Panc1 (cell line): ENCODE measurements around the gene GPHN. TPM values are rescaled to one million over a fixed set of nuclear protein-coding genes. Genes with fewer than 3 reads are reported as not detected.

ENCODE experiments used
- ATAC-seq: fragments of 200-7000 bp; cut with Tn5 transposase; 2 replicates; pipeline ENCODE4 v1.9.1; 2020; ENCODE audit warnings: mild to moderate bottlenecking, moderate library complexity
- BruUV-seq: library from RNA; stranded (reverse); fragments of 400-500 nt; replicated peaks from 2 replicates; lab custom pipeline; 2021; lab: Mats Ljungman, UMichigan
- CTCF ChIA-PET: fragments of 300-600 bp; sonication (Branson Sonifier 250); formaldehyde crosslinking; loops from one replicate; lab custom pipeline; 2022; ENCODE audit warnings: antibody characterized with exemption; lab: Charles Lee
- POLR2A ChIA-PET: fragments of 300-600 bp; sonication (Branson Sonifier 250); formaldehyde crosslinking; loops from one replicate; lab custom pipeline; 2022; ENCODE audit warnings: antibody characterized with exemption; lab: Charles Lee
- DNase-seq: peaks from one replicate; pipeline ENCODE4 v3.0.0-alpha.2; 2010; ENCODE audit warnings: low read depth, low spot score
- H3K27ac ChIP-seq: 2 replicates; pipeline ENCODE4 v1.5.1; 2011; ENCODE audit warnings: mild to moderate bottlenecking, low read length, inconsistent platforms
- H3K27me3 ChIP-seq: fragments of 200-500 bp; sonication (Bioruptor generic); 2 replicates; pipeline ENCODE4 v1.6.0; 2014; ENCODE audit warnings: low read length, inconsistent platforms; ENCODE audit not compliant: control insufficient read depth, insufficient read depth
- H3K36me3 ChIP-seq: fragments of 200-500 bp; sonication (Bioruptor generic); 2 replicates; pipeline ENCODE4 v1.5.1; 2014; ENCODE audit warnings: inconsistent platforms, mild to moderate bottlenecking, low read length, moderate library complexity; ENCODE audit not compliant: control insufficient read depth, insufficient read depth
- H3K4me1 ChIP-seq: 2 replicates; pipeline ENCODE4 v1.5.1; 2011; ENCODE audit warnings: inconsistent platforms, mild to moderate bottlenecking, low read length, moderate library complexity; ENCODE audit not compliant: control insufficient read depth, insufficient read depth
- H3K4me3 ChIP-seq, 2 experiments: 2 replicates each; pipeline ENCODE4 v1.5.1; 2011 to 2012; ENCODE audit warnings: low read depth in 2 of 2, low read length in 2 of 2, mild to moderate bottlenecking in 2 of 2, inconsistent platforms in 1 of 2, moderate library complexity in 1 of 2
- H3K9me3 ChIP-seq: fragments of 200-500 bp; sonication (Bioruptor generic); 2 replicates; pipeline ENCODE4 v1.5.1; 2014; ENCODE audit warnings: low read depth, mild to moderate bottlenecking, inconsistent platforms, low read length, moderate library complexity; ENCODE audit not compliant: control insufficient read depth, insufficient read depth
- POLR2AphosphoS5 ChIP-seq: IDR thresholded peaks from 2 replicates; pipeline ENCODE4 v1.6.1; 2012; ENCODE audit warnings: mild to moderate bottlenecking, low read depth, low read length, moderate library complexity
- SIN3A ChIP-seq: IDR thresholded peaks from 2 replicates; pipeline ENCODE4 v1.6.1; 2012; ENCODE audit warnings: low read depth, mild to moderate bottlenecking, low read length, moderate library complexity, borderline replicate concordance; ENCODE audit not compliant: insufficient read depth
- TCF7L2 ChIP-seq: IDR thresholded peaks from 2 replicates; pipeline ENCODE4 v1.6.1; 2011; ENCODE audit warnings: mild to moderate bottlenecking, low read depth, low read length, inconsistent platforms
- in situ Hi-C: cut with HindIII; loops from 2 replicates; pipeline ENCODE4 v1.10.0; 2016; ENCODE audit warnings: low sequenced_read_pairs, low pct_unique_long_range_greater_than_20kb
- intact Hi-C: fragments of 100-400 bp; cut with micrococcal nuclease; formaldehyde crosslinking; loops from one replicate; pipeline ENCODE4 v1.10.0; 2022; ENCODE audit not compliant: unreplicated experiment
- total RNA-seq: library from RNA; stranded (reverse); gene quantifications from one replicate; pipeline ENCODE4 v1.2.1, GENCODE V29; 2021; ENCODE audit not compliant: unreplicated experiment
- TF ChIP-seq, protein P1 (sequence below), 2 experiments: IDR thresholded peaks; 2 replicates each; pipeline ENCODE4 v1.6.1; 2011 to 2012; ENCODE audit warnings: low read depth in 2 of 2, control low read depth in 1 of 2, low read length in 1 of 2, mild to moderate bottlenecking in 1 of 2, moderate library complexity in 1 of 2; ENCODE audit not compliant: insufficient read depth in 1 of 2
- TF ChIP-seq, protein P2 (sequence below): fragments of 450-650 bp; IDR thresholded peaks from 2 replicates; pipeline ENCODE4 v1.5.1; 2017; ENCODE audit warnings: mild to moderate bottlenecking

GPHN gene
- total RNA-seq, 1 experiment from 2014 or later = 26.6 TPM

DNA sequence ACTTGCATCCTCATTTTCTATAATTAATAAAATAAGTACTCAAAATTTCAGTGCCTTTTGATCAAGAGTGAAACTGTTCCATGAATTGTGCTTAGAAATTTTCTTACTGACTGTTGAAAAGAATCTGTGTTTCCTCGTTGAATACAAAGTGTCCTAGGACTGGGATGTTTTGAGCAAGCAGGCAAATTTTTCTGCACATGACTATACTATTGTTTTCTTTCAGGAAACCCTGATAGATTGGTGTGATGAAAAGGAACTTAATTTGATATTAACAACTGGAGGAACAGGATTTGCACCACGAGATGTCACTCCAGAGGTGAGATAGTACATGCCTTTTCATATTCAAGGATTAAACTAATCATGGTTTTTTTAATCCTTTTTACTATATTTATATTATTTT lies 316.3 kb downstream of the GPHN start:
- CTCF ChIA-PET = interaction anchor here (0.7 kb wide), 1 partner anchor 423 kb away, joined by 3 read pairs; no protein-coding TSS in a partner anchor
- Histone ChIP-seq H3K4me1 (no peaks in the 10 kb centered on the region), H3K27ac (no peak overlapping the region), H3K27me3 (no peaks in the 10 kb centered on the region), H3K9me3 (no peaks in the 10 kb centered on the region), H3K36me3 (no peaks in the 10 kb centered on the region; the same call in 1 of the 2 replicates), H3K4me3 (no peak overlapping the region)
- DNase-seq (no peak), ATAC-seq (no peak)
- BruUV-seq = no TSS peak
- in situ Hi-C loops (no loop called here), intact Hi-C loops (no loop called here)
- POLR2A ChIA-PET = no interaction called here
- no peak for TF ChIP-seq TCF7L2
- TF ChIP-seq SIN3A = no peak

DNA sequence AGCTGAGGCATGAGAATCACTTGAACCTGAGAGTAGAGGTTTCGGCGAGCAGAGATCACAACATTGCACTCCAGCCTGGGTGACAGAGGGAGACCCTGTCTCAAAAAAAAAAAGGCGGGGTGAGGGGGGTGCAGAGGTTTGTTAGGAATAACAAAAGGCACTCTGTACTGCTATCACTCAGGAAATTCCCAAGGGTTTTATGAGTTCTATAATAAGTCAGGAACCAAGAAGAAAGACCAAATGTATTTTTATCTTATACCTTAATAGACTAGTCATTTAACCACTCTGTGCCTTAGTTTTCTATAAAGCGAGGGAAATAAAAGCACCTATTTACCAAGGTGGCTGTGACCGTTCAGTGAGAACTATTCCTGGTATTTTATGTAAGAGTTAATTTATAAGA lies 319.2 kb downstream of the GPHN start:
- ChIA-PET POLR2A (no interaction called here), CTCF (interaction anchor here (0.7 kb wide), 1 partner anchor 8 kb away, joined by 6 read pairs; no protein-coding TSS in a partner anchor)
- Histone ChIP-seq H3K4me1 (no peaks in the 10 kb centered on the region), H3K36me3 (no peaks in the 10 kb centered on the region; the same call in 1 of the 2 replicates), H3K27me3 (no peaks in the 10 kb centered on the region), H3K27ac (no peak overlapping the region), H3K4me3 (no peak overlapping the region), H3K9me3 (no peaks in the 10 kb centered on the region)
- BruUV-seq = no TSS peak
- no peak for ATAC-seq
- in situ Hi-C loops (no loop called here), intact Hi-C loops (no loop called here)
- DNase-seq = no peak
- no peak for TF ChIP-seq SIN3A
- TF ChIP-seq TCF7L2 = no peak
- TF ChIP-seq, protein P1, sequence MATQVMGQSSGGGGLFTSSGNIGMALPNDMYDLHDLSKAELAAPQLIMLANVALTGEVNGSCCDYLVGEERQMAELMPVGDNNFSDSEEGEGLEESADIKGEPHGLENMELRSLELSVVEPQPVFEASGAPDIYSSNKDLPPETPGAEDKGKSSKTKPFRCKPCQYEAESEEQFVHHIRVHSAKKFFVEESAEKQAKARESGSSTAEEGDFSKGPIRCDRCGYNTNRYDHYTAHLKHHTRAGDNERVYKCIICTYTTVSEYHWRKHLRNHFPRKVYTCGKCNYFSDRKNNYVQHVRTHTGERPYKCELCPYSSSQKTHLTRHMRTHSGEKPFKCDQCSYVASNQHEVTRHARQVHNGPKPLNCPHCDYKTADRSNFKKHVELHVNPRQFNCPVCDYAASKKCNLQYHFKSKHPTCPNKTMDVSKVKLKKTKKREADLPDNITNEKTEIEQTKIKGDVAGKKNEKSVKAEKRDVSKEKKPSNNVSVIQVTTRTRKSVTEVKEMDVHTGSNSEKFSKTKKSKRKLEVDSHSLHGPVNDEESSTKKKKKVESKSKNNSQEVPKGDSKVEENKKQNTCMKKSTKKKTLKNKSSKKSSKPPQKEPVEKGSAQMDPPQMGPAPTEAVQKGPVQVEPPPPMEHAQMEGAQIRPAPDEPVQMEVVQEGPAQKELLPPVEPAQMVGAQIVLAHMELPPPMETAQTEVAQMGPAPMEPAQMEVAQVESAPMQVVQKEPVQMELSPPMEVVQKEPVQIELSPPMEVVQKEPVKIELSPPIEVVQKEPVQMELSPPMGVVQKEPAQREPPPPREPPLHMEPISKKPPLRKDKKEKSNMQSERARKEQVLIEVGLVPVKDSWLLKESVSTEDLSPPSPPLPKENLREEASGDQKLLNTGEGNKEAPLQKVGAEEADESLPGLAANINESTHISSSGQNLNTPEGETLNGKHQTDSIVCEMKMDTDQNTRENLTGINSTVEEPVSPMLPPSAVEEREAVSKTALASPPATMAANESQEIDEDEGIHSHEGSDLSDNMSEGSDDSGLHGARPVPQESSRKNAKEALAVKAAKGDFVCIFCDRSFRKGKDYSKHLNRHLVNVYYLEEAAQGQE (IDR thresholded peaks at IDR 0.05; ENCODE audit: insufficient read depth in 1 of 2, low read depth in 2 of 2, low read length in 1 of 2) = no peak
- TF ChIP-seq POLR2AphosphoS5 = no peak
- TF ChIP-seq, protein P2, sequence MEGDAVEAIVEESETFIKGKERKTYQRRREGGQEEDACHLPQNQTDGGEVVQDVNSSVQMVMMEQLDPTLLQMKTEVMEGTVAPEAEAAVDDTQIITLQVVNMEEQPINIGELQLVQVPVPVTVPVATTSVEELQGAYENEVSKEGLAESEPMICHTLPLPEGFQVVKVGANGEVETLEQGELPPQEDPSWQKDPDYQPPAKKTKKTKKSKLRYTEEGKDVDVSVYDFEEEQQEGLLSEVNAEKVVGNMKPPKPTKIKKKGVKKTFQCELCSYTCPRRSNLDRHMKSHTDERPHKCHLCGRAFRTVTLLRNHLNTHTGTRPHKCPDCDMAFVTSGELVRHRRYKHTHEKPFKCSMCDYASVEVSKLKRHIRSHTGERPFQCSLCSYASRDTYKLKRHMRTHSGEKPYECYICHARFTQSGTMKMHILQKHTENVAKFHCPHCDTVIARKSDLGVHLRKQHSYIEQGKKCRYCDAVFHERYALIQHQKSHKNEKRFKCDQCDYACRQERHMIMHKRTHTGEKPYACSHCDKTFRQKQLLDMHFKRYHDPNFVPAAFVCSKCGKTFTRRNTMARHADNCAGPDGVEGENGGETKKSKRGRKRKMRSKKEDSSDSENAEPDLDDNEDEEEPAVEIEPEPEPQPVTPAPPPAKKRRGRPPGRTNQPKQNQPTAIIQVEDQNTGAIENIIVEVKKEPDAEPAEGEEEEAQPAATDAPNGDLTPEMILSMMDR = no peak

DNA sequence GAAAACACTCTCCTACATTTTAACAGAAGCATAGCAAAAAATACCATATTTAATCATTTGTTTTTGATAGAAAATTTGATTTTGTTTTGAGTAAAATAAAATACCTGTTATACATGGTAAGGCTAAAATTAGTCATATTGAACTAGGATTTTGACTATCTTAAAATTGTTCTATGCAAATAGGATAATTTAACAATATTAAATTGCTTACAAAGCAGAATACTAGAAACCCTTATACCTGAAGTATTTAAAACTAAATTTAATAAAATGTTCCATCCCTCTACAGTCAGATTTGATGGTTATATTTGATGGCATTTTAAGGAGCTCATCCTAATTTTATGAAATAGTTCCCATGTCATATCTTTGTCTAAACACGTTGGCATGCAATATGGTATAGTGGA lies 323.2 kb downstream of the GPHN start:
- intact Hi-C loops = no loop called here
- ChIA-PET POLR2A (no interaction called here), CTCF (no interaction called here)
- Histone ChIP-seq H3K27me3 (no peaks in the 10 kb centered on the region), H3K9me3 (no peaks in the 10 kb centered on the region), H3K4me1 (no peaks in the 10 kb centered on the region), H3K36me3 (no peaks in the 10 kb centered on the region; the same call in 1 of the 2 replicates), H3K4me3 (no peak overlapping the region), H3K27ac (no peak overlapping the region)
- ATAC-seq (no peak), DNase-seq (no peak)
- TF ChIP-seq POLR2AphosphoS5 (no peak), TCF7L2 (no peak), SIN3A (no peak)
- TF ChIP-seq, protein P1 (IDR thresholded peaks at IDR 0.05; ENCODE audit: insufficient read depth in 1 of 2, low read depth in 2 of 2, low read length in 1 of 2) = no peak
- TF ChIP-seq, protein P2 = no peak
- no TSS peak for BruUV-seq
- in situ Hi-C loops = no loop called here
